ENCODE measurements around the gene SPRED1.

GRCh38 chr15:38226608-38227266 lies 25.9 kb upstream of the SPRED1 start:
- TF ChIP-seq POLR2A (IDR thresholded peaks at IDR 0.05; ENCODE audit: low read depth, low read length) (no peak), NRF1 (conservative IDR thresholded peaks at IDR 0.05; ENCODE audit: low read depth, low read length) (no peak), JUND (IDR thresholded peaks at IDR 0.05; ENCODE audit: low read depth, low read length) (no peak), SIN3A (IDR thresholded peaks at IDR 0.05; ENCODE audit: low read depth, low read length) (no peak), TCF12 (IDR thresholded peaks at IDR 0.05; ENCODE audit: low read depth, low read length) (no peak), ZBED1 (IDR thresholded peaks at IDR 0.05; ENCODE audit: borderline replicate concordance) (no peak), POLR2AphosphoS5 (IDR thresholded peaks at IDR 0.05; ENCODE audit: low read length) (no peak), MXI1 (IDR thresholded peaks at IDR 0.05; ENCODE audit: low read depth, low read length) (no peak)
- TF ChIP-seq, protein P1, sequence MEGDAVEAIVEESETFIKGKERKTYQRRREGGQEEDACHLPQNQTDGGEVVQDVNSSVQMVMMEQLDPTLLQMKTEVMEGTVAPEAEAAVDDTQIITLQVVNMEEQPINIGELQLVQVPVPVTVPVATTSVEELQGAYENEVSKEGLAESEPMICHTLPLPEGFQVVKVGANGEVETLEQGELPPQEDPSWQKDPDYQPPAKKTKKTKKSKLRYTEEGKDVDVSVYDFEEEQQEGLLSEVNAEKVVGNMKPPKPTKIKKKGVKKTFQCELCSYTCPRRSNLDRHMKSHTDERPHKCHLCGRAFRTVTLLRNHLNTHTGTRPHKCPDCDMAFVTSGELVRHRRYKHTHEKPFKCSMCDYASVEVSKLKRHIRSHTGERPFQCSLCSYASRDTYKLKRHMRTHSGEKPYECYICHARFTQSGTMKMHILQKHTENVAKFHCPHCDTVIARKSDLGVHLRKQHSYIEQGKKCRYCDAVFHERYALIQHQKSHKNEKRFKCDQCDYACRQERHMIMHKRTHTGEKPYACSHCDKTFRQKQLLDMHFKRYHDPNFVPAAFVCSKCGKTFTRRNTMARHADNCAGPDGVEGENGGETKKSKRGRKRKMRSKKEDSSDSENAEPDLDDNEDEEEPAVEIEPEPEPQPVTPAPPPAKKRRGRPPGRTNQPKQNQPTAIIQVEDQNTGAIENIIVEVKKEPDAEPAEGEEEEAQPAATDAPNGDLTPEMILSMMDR (IDR thresholded peaks at IDR 0.05 in 2 of 3, conservative IDR thresholded peaks at IDR 0.05 in 1 of 3; ENCODE audit: control insufficient read depth in 2 of 3, extremely low read depth in 1 of 3, insufficient read depth in 1 of 3, low read depth in 3 of 3, low read length in 3 of 3) = no peak
